ENCODE measurements around the gene HIRA.
A peak's percentile ranks its signal among the peaks of the same experiment; 100 is the strongest.

HIRA gene

DNA sequence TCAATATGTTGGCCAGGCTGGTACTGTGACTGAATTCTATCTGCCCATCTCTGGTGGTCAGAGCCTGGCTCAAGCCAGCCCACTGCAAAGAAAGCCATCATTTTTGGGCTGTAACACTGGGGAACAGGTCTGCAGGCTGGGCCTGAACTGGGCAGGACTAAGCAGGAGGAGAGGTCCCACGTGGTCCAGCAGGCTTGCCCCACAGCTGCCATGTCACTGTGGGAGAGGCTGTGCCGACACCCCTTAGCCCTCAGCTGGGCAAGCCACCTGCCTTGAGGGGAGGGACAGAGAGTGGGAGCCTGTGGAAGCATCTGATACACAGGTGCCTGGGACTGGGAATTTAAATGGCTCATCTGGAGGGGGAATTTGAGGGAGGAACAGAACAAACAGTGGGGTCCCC, 73.3 kb downstream of the HIRA start:
- Mint-ChIP-seq H3K4me3 (no peak overlapping the region), H3K27me3 (ENCODE audit: low read depth) (no peaks in the 10 kb centered on the region), H3K36me3 (ENCODE audit: low read depth) (peaks cover 22% of the 10 kb centered on the region), H3K4me1 (ENCODE audit: low read depth) (no peaks in the 10 kb centered on the region), H3K27ac (no peak overlapping the region), H3K9me3 (no peaks in the 10 kb centered on the region)

DNA sequence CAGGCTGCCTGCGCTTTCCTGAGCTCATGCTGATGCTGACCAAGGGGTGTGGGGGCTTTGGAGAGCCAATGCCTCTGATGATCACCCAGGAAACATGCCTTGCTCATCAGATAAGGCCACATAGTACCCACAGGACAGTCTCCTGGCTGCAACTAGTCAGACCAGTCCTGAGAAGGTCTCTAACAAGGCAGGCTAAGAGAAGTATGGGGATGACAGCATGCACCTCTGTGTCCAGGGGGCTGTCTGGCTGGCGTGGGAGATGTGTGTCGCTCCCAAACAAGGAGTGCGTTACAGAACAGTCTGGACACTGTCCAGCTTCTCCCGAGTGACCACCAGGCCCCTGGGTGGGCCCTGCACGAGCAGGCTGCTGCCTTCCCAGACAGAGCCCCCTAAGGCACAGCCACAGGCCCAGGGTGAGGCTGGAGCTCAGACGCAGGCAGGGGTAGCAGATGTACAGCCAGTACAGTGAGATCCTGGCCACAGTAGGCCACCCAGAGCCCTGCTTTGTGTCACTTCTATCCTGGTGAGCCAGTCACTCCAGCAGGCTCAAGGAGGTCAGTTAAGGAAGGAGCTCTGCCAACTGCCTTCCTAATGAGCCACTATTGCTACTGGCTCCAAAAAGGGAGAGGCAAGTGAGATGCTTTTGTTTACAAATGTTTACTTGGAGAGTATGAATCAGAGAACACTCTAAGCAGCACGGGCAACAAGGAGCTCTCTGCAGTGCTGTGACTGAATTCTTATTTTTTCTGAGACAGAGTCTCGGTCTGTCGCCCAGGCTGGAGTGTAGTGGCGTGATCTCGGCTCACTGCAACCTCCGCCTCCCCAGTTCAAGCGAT, 74.0 kb downstream of the HIRA start:
- Mint-ChIP-seq H3K27ac (no peak overlapping the region), H3K36me3 (ENCODE audit: low read depth) (peaks cover 22% of the 10 kb centered on the region), H3K9me3 (no peaks in the 10 kb centered on the region), H3K4me3 (no peak overlapping the region), H3K27me3 (ENCODE audit: low read depth) (no peaks in the 10 kb centered on the region), H3K4me1 (ENCODE audit: low read depth) (no peaks in the 10 kb centered on the region)

DNA sequence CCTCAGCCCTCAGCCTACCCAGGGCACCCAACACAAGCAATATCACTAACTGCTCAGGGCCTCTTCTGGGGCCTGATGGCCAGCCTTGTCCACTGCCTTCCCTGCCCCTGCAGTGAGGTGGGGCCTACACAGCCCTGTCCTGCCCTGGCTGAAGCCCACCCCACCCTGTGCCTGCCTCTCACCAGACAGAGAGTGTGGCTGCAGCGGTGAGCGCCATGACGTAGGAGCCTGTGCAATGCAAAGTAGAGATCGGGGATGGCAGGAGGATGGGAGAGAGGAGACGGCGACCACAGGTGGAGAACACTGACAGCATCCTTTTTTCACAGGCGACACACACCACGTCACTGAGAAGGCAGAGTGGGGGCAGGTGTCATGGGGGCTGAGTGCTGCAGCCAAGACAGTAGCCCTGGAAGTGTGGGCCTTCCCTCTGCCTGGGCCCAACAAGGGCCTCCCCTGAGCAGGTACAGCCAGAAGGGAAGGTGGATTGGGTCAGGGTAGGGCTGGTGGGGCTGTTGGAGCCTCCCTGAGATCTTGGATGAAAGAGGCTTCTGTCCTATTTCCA, 74.7 kb downstream of the HIRA start:
- H3K27ac Mint-ChIP-seq, result no peak overlapping the region
- peaks cover 22% of the 10 kb centered on the region for H3K36me3 Mint-ChIP-seq (ENCODE audit: low read depth)
- H3K4me1 Mint-ChIP-seq (ENCODE audit: low read depth), result no peaks in the 10 kb centered on the region
- H3K27me3 Mint-ChIP-seq (ENCODE audit: low read depth), result no peaks in the 10 kb centered on the region
- H3K4me3 Mint-ChIP-seq, result no peak overlapping the region
- no peaks in the 10 kb centered on the region for H3K9me3 Mint-ChIP-seq

DNA sequence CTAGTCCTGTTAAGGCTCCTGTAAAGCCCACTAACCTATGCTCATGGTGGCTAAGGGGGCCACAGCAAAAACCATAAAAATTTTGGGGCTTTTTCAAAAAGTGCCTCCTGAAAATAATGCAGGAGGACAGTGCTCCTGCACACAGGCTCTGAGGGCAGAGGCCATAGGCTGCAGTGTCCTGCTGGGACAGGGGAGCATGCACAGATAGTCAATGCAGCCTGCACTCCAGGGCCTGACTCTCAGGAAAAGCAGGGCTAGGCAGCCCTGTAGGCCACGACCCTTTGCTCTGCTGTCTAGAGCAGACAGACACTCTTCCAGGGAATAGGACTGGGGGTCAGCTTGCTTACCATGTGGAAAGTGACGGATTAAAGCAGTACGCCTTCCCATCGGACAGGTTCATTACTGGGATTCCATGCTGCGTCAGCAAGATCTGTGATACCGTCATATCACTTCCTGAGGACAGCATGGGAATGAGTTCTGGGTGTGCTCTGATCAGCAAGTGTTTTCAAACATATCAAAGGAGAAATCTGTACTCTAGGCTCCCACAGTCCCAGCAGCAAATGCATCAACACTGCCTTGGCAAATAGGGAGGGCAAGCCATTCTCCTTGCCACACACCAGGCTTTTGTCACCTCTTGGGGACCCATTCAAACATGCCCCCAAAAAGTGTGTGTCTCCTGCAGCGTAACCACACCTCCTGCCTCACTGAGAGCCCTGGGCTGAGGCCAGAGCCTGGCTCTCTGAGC, 75.9 kb downstream of the HIRA start:
- Mint-ChIP-seq H3K9me3 (no peaks in the 10 kb centered on the region), H3K27me3 (ENCODE audit: low read depth) (no peaks in the 10 kb centered on the region), H3K36me3 (ENCODE audit: low read depth) (peaks cover 24% of the 10 kb centered on the region), H3K4me3 (no peak overlapping the region), H3K27ac (peak overlapping the region; percentile 9), H3K4me1 (ENCODE audit: low read depth) (no peaks in the 10 kb centered on the region)

DNA sequence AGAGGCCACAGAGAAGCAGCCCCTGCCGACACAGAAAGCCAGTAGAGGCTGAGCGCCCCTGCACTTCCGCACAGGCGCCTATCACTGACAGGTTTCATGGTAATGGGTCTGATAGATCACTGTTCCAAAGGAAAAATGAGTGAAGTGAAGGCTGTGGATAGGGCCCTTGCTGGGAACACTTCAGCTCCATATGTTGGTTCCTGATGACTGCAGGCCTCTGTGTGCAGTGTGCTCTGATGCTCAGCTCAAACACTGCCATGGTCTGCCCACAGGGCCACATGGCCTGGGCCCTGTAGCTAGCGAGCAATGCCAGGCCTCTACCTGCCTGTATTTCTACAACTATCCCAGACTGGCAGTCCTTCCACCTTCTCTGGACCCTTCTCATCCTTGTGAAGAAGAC, 77.3 kb downstream of the HIRA start:
- H3K4me1 Mint-ChIP-seq (ENCODE audit: low read depth), result no peaks in the 10 kb centered on the region
- H3K27me3 Mint-ChIP-seq (ENCODE audit: low read depth), result no peaks in the 10 kb centered on the region
- peaks cover 33% of the 10 kb centered on the region for H3K36me3 Mint-ChIP-seq (ENCODE audit: low read depth)
- H3K4me3 Mint-ChIP-seq, result no peak overlapping the region
- no peaks in the 10 kb centered on the region for H3K9me3 Mint-ChIP-seq
- no peak overlapping the region for H3K27ac Mint-ChIP-seq

DNA sequence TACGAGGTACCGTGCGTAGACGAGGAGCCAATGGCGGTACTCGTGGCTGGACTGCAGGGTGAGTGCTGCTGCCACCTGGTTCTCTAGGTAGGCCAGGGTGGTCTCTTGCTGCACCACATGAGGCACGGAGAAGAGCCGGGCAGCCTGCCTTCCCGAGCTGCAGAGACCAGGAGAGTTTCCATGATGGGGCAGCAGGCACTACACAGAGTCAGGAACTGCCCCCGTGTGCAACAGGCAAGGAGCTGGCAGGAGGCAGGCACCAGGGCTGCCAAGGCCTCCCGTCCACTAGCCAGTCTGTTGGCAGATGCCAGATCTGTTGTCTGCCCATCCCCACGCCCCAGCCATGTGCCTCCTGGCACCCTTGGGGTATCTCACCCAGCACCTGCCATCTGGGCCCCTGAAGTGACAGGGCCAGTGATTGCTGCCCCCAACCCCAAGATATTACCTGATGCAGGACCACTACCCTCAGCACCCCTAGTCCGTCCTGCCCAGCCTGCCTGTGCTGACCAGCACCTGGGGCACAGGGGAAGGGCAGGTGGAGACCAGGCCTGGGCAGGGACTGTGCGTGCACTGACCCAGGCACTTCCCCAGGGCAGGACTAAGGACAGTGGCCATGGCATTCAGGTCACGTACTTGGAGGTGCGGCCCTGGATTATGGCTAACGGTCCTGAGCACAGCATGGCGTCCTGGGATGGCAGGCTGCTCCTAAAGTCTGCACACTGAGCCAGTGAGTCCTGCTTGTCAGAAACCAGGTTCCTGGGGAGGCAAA, 78.0 kb downstream of the HIRA start:
- Mint-ChIP-seq H3K4me3 (no peak overlapping the region), H3K27ac (no peak overlapping the region), H3K36me3 (ENCODE audit: low read depth) (peaks cover 33% of the 10 kb centered on the region), H3K9me3 (no peaks in the 10 kb centered on the region), H3K4me1 (ENCODE audit: low read depth) (no peaks in the 10 kb centered on the region), H3K27me3 (ENCODE audit: low read depth) (no peaks in the 10 kb centered on the region)

DNA sequence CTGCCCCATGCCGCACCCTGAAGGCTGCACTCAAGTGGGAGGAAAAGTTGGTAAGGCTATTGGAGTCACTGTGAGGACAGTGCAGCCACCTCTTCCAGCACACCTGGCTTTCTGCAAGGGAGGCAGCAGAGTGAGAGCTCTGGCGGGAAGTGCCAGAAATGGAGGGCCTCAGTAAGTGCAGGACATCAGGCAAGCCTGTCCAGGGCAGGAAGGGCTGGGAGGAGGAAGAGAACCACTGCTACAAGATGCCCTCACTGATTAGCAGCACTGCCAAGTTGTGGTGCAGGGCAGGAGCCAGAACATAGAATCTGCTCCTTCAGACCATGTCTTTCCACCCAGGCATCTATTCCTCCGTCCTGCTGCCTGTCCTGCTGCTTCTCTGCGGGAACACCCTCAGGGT, 78.8 kb downstream of the HIRA start:
- no peak overlapping the region for H3K4me3 Mint-ChIP-seq
- H3K27ac Mint-ChIP-seq, result no peak overlapping the region
- H3K4me1 Mint-ChIP-seq (ENCODE audit: low read depth), result no peaks in the 10 kb centered on the region
- no peaks in the 10 kb centered on the region for H3K9me3 Mint-ChIP-seq
- H3K27me3 Mint-ChIP-seq (ENCODE audit: low read depth), result no peaks in the 10 kb centered on the region
- peaks cover 31% of the 10 kb centered on the region for H3K36me3 Mint-ChIP-seq (ENCODE audit: low read depth)

DNA sequence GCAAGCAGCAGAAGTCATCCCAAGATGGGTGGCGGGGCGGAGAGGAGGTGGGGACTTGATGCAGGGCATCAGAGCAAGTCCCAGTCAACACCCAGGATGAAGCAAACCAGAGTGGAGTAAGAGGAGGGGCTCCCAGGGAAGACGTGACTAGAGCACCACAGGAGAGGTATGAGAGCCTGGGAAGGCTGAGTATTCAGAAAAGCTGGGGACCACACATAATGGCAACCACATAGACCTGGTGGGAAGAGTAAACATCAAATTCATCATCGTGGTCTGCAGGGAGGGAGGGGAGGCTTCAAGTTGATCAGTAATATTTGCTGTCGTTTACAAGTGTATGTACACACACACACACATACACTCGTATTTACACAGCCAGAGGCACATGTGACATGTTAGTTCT, 79.3 kb downstream of the HIRA start:
- Mint-ChIP-seq H3K27me3 (ENCODE audit: low read depth) (no peaks in the 10 kb centered on the region), H3K36me3 (ENCODE audit: low read depth) (peaks cover 33% of the 10 kb centered on the region), H3K27ac (no peak overlapping the region), H3K4me3 (no peak overlapping the region), H3K9me3 (no peaks in the 10 kb centered on the region), H3K4me1 (ENCODE audit: low read depth) (no peaks in the 10 kb centered on the region)

DNA sequence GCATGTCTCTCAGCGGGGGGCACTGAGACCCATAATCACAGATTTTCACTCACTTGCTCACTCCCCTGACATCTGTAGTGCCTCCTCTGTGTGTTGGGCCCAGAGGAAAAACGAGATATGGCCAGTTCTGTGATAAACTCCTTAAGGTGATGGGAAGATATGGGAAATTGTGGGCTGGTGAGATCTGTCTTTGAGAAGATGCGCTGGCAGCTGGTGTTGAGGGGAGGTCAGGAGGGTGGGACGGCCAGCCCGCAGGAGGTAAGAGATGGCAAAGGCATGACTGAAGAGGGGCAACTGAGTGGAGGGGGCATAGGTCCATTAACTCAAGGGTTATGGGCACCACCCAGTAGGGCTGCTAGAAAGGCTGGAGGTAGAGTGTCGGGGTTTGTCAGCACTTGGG, 79.9 kb downstream of the HIRA start:
- Mint-ChIP-seq H3K27ac (no peak overlapping the region), H3K4me3 (no peak overlapping the region), H3K36me3 (ENCODE audit: low read depth) (peaks cover 35% of the 10 kb centered on the region), H3K4me1 (ENCODE audit: low read depth) (no peaks in the 10 kb centered on the region), H3K27me3 (ENCODE audit: low read depth) (no peaks in the 10 kb centered on the region), H3K9me3 (no peaks in the 10 kb centered on the region)

DNA sequence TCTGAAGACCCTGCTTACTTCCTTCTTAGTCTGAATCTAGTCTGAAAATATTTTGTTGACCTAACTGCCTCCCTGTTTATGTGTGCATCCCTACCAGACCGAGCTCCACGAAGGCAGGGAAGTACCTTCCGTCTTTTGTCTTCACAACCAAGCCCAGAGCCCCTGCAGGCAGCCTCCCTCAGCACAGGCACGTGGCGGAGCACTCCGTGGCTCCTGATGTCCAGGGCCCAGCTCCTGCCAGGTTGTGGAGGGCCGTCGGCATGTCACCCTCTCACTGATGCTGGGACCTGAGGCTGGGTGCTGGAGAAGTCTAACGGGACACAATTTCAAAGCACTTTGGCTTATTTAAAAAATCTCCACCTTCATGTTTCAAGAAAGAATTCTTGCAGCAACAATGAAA, 80.6 kb downstream of the HIRA start:
- H3K9me3 Mint-ChIP-seq, result no peaks in the 10 kb centered on the region
- H3K27me3 Mint-ChIP-seq (ENCODE audit: low read depth), result no peaks in the 10 kb centered on the region
- H3K4me3 Mint-ChIP-seq, result no peak overlapping the region
- H3K36me3 Mint-ChIP-seq (ENCODE audit: low read depth), result peaks cover 39% of the 10 kb centered on the region
- H3K27ac Mint-ChIP-seq, result no peak overlapping the region
- no peaks in the 10 kb centered on the region for H3K4me1 Mint-ChIP-seq (ENCODE audit: low read depth)

DNA sequence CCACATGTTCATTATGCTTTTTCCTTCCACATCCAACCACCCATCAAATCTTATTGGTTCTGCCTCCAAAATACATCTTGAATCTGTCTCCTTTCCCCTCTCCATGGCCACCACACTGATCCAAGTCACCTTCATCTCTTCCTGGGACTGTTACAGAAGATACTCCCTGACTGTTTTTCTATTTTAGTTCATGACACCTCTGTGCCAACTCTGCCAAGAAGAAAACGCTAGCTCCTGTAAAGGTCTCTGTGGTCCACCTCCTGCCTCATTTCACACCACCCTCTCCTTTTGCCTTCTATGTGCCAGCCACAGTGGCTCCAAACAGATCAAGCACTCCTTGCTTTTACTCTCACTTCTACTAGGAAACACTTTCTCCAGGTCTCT, 81.1 kb downstream of the HIRA start:
- no peak overlapping the region for H3K4me3 Mint-ChIP-seq
- H3K4me1 Mint-ChIP-seq (ENCODE audit: low read depth), result no peaks in the 10 kb centered on the region
- H3K27me3 Mint-ChIP-seq (ENCODE audit: low read depth), result no peaks in the 10 kb centered on the region
- peaks cover 38% of the 10 kb centered on the region for H3K36me3 Mint-ChIP-seq (ENCODE audit: low read depth)
- no peaks in the 10 kb centered on the region for H3K9me3 Mint-ChIP-seq
- H3K27ac Mint-ChIP-seq, result no peak overlapping the region

DNA sequence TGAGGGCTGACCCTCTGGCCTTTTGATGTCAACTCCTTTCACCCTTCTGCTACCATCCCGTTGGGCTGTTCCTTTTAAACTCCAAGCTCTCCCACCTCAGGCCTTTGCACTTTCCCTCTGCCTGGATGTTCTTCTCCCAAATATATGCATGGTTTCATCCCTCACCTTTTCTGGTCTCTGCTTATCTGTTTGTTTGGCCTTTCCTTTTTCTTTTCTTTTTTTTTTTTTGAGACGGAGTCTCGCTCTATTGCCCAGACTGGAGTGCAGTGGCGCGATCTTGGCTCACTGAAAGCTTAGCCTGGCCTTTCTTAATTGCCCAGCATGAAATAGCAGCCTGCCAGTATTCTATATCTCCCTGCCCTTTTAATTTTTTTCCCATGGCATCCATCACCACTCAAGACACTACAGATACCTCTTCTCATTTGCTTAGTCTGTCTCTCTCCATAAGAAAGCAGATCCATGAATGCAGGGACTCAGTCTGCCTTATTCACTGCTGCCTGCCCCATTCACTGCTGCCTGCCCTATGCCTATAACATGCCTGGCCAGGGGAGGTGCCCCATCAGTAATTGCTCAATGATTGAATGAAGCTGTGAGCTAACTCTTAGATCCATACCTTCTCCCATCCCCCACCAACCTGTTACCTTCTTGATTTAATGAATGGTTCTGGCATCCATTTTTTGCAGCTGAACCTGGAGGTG, 81.6 kb downstream of the HIRA start:
- peaks cover 41% of the 10 kb centered on the region for H3K36me3 Mint-ChIP-seq (ENCODE audit: low read depth)
- no peaks in the 10 kb centered on the region for H3K9me3 Mint-ChIP-seq
- H3K27ac Mint-ChIP-seq, result no peak overlapping the region
- H3K4me1 Mint-ChIP-seq (ENCODE audit: low read depth), result no peaks in the 10 kb centered on the region
- H3K4me3 Mint-ChIP-seq, result no peak overlapping the region
- no peaks in the 10 kb centered on the region for H3K27me3 Mint-ChIP-seq (ENCODE audit: low read depth)

DNA sequence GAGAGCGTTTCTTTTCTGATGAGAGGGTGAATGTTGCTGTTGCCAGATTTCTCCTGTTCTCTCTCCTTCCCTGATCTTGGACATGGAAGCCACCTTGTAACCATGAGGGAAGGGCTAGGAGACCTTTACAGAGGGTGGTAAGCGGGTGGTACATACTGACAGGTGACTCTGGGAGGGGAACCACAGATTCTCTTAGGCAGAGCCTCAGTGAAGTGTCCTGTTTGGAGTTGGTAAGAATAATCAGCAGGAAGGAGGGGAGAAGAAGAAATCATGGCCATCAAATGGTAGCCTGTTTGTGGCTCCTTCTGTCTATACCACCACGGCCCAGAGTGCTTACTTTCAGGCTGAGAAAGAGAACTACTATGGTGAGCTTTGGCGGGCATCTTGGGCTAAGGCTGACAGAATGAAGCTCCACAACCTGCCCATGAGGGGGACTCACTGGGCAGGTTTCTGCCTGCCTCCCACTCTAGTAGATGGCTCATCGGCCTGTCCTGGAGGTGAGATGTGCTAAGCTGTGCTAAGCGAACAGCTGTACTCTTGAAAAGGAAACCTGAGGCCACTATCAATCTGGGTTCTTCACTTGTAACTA, 84.8 kb downstream of the HIRA start:
- Mint-ChIP-seq H3K4me1 (ENCODE audit: low read depth) (peaks cover 3% of the 10 kb centered on the region), H3K9me3 (peaks cover 7% of the 10 kb centered on the region), H3K4me3 (no peak overlapping the region), H3K27me3 (ENCODE audit: low read depth) (no peaks in the 10 kb centered on the region), H3K36me3 (ENCODE audit: low read depth) (peaks cover 57% of the 10 kb centered on the region), H3K27ac (no peak overlapping the region)

DNA sequence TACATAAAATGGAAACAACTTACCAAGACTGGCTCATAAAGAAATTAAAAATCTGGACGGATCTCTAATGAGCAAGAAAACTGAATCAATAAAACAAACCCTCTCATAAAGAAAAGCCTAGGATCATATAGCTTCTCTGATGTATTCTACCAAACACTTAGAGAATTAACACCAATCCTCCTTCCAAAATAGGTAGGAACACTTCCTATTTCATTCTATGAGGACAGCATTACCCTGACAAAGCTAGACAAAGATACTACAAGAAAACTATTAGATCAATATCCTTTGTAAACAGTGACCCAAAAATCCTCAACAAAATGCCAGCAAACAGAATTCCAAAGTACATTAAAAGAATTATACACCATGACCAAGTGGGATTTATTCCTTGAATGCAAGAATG, 87.1 kb downstream of the HIRA start:
- peaks cover 5% of the 10 kb centered on the region for H3K4me1 Mint-ChIP-seq (ENCODE audit: low read depth)
- no peaks in the 10 kb centered on the region for H3K27me3 Mint-ChIP-seq (ENCODE audit: low read depth)
- peaks cover 24% of the 10 kb centered on the region for H3K9me3 Mint-ChIP-seq
- H3K27ac Mint-ChIP-seq, result no peak overlapping the region
- H3K36me3 Mint-ChIP-seq (ENCODE audit: low read depth), result peaks cover 57% of the 10 kb centered on the region
- no peak overlapping the region for H3K4me3 Mint-ChIP-seq
